Epithelial cell of prostate (primary cell): ENCODE results near the gene C16orf86.

ENCODE experiments used
- DNase-seq: peaks from one replicate; pipeline ENCODE4 v3.0.0-alpha.2; 2011; ENCODE audit warnings: low read depth, low spot score
- H3K27ac ChIP-seq: fragments of 450-650 bp; 2 replicates; pipeline ENCODE4 v1.5.1; 2017; ENCODE audit warnings: mild to moderate bottlenecking

C16orf86 gene

GRCh38 chr16:67664871-67665270, 1.7 kb upstream of the C16orf86 start:
- no peak for DNase-seq
- H3K27ac ChIP-seq: no peak overlapping the region

DNA sequence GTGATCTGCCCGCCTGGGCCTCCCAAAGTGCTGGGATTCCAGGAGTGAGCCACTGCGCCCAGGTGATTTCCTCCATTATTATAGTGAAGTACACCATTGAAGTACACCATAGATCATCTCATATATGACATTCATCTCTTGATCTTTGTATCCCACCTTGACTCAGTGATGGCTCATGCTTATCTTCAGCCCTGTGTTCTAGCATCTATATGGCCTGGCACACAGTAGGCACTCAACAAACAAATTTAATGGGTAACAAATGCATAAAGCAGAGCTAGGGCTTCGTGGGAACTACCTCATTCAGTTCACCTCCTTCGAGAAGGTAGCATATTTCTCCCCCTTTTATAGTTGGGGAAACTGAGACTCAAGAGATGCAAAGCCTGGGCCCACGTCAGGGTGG, 1.0 kb upstream of the C16orf86 start:
- H3K27ac ChIP-seq: no peak overlapping the region
- DNase-seq: no peak

DNA sequence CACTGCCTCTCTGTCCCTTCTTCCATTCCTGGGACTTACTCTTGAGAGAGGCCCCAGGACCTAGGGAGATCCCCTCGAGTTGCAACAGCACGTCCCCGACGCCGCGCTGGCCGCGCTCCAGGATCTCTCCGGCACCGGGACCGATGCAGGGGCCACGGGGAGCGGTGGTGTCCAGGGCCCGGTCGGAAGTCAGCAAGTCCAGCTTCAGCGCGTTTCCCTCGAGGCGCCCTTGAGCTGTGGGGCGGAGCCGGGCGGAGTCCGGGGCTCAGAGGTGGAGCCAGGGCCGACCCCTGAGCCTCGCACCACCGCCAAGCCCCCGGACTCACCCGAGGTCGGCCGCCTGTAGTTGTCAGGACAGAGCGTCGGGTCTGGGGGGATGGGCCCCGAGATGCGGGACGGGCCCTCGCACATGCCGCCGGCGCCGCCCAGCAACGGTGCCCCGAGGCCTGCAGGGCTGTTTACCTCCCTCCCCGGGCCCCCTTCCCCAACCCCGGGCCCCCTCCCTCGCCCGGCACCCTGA, 522 bp upstream of the C16orf86 start:
- no peak overlapping the region for H3K27ac ChIP-seq
- DNase-seq: no peak

DNA sequence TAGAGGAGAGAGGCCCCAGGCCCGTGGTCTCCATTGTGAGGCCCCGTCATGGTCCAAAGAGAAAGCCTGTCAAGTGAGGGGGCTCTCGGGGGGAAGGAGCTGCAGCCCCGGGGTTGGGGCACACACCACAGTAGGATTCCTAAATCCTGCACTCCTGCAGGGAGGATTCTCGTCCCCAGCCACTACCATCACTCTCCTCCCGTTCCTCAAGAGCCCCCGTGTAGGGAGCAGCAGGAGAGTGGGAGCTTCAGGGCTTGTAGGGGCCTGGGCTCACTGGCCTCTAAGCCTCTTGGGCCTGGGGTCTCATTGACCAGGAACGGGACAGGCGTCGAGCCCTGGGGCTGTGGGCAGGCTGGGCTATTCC, 821 bp downstream of the C16orf86 start:
- no peak for DNase-seq
- H3K27ac ChIP-seq: no peak overlapping the region

- H3K27ac ChIP-seq: no peak overlapping the region
- no peak for DNase-seq
Measured at GRCh38 chr16:67667817-67668494, 1.3 kb downstream of the C16orf86 start.

- DNase-seq: no peak
- H3K27ac ChIP-seq: no peak overlapping the region
Measured at GRCh38 chr16:67668495-67669157, 2.0 kb downstream of the C16orf86 start.

DNA sequence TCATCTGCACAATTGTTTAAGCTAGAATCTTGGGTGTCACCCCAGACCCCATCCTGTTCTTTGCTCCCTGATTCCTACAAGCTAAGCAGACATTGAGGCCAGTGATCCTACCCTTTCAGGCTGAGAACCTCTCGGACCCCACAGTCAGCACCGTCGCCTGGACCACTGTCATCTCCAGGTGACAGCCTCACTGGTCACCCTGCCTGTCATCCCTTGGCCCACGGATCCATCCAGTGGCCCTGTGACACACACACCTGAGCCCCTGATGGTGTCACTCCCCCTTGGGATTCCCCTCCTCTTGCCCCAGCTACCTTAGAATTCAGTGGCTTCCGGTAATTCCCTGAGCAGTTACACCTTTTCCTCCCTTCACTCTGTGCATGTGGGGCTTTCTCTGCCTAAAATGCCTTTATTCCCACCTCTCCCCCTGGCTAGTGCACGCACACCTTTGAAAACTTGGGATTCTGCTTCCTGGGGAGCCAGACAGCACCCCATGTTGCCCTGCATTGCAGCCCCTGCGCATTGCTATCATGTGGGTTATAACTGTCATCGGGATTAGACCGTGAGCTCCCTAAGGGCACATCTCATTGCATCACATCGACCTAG, 3.0 kb downstream of the C16orf86 start:
- no peak overlapping the region for H3K27ac ChIP-seq
- DNase-seq: no peak

GRCh38 chr16:67672306-67672705, 5.7 kb downstream of the C16orf86 start:
- no peak overlapping the region for H3K27ac ChIP-seq
- DNase-seq: no peak

DNA sequence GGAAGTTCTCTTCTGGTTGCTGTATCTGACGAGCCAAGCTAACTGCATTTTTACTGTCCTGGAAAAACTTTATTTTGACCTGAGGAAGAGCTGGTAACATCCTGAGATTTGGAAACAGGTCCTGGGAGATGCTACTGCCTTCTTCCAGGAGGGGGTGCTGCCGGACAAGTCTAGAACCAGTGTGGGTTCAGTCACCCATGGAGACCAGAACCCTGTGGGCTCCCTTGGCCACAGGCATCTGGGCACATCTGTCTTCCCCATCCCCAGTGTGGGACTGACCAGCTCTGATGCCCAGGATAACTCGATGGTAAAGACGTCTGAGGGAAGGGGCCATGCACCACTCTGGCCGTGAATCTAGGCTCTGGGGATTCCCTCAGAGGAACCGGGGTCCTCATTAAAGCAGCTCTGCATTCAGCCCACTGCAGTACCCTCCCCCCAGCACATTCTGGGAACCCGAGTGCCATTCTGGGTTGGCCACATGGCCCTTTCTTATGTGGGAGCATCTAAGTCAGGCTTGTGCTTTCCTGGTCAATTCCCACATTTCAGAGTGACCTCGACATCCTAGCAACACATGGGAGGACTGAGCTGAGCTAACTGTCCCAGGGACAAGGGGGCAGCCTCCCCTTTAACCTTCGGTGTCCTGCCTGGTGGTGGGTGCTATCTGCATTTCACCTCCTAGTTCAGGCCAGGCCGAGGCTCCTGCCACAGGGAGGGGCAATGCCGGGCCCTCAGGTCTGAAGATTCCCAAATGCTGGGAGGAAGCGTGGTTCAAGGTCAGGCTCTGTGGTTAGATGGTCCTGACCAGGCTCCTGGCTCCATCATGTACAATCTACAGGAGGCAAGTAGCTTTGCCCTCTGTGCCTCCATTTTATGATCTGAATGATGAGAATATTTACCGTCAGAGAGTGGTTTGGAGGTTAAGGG, 6.4 kb downstream of the C16orf86 start:
- H3K27ac ChIP-seq: peak overlapping the region; percentile 14

DNA sequence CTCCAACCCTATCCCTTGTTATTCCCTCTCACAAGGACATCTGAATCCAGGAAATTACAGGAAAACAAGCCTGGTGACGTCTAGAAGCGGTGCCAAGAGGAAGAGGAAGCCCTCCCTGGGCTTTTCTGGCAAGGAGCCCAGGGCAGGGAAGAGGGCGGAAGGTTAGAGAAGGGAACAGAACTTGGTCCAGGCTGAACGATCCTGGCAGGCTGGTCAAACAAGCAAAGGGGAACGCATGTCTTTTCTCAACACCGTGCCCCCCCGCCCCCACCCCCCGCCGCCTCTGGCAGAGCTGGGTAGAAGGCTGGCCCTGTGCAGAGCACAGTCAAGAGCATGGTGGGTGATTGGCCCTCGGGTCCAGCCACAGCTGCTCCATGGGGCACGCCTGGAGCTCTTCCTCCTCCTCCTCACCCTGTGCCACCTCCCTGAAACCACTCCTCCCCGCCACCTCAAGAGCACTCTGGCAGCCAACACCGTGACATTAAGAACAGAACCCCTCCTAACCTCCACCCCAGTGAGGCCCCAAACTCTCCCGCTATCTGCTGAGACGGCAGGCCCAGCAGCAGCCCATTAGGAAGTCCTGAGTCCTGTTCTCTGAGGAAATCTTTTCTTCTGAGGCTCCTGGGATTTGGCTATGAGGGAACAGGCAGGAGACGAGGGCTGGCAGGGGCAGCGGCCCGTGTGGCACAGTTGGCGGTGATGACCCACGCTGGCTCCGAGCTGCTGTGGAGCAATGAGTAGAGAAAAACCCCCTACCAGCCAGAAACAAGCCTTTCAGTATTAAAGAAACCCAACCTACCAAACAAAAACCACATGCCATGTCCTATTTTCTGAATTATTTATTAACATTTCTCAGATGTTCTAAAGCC, 7.3 kb downstream of the C16orf86 start:
- no peak for DNase-seq
- peak overlapping the region; percentile 14 for H3K27ac ChIP-seq

More for the DNA sequence above, 6.4 kb downstream of the C16orf86 start:
- DNase-seq: no peak

DNA sequence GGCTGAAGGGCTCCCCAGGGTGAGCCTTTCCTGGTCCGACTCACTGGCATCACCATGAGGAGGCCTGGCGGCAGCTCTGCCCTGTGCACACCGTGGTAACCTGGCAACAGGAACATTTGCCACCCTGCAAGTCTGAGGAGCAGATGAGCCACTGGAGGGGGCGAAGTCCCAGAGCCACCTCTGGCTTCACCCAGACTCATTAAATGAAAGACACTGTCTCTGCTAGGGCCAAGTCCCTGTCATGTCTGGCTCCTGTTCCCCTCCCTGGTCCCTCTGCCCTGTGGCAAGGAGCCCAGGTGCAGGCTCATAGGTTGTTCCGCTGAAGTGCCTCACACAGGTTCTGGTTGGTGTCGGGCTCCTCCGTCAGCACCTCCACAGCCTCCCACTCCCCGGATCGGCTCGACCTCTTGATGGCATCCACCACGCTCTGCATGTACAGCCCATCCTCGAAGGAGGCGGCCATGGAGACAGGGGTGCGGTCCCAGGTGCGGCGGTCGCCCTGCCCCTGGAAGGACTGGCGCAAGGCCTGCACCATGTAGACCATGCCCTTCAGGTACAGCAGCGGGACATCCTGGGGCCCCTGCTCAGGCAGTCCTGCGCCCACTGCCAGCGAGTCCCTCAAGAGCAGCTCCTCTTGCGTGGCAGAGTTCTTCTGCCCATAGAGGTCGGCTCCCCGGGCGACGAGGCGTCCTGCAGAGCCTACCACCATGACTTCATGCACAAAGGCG, 8.4 kb downstream of the C16orf86 start:
- no peak for DNase-seq
- no peak overlapping the region for H3K27ac ChIP-seq

DNA sequence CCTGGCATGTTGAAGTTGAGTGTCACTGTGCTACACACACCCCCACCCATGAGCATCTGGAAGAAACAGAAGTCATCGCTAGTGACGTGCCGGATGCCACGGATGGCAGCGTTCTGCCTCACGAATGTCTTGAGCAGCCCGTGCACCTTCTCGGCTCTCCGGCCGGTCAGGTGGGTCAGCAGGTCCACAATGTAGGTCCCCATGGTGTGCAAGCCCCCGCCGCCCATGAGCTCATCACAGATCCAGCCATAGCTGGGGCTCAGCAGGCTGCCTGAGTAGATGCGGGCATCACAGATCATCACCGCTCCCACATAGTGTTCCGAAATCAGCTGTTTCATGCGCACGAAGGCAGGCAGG, 8.9 kb downstream of the C16orf86 start:
- no peak for DNase-seq
- H3K27ac ChIP-seq: peak overlapping the region; percentile 61

GRCh38 chr16:67675999-67676398, 9.4 kb downstream of the C16orf86 start:
- no peak for DNase-seq
- H3K27ac ChIP-seq: peak overlapping the region; percentile 61

- H3K27ac ChIP-seq: peak overlapping the region; percentile 61
- no peak for DNase-seq
Measured at GRCh38 chr16:67676516-67676915, 9.9 kb downstream of the C16orf86 start.

DNA sequence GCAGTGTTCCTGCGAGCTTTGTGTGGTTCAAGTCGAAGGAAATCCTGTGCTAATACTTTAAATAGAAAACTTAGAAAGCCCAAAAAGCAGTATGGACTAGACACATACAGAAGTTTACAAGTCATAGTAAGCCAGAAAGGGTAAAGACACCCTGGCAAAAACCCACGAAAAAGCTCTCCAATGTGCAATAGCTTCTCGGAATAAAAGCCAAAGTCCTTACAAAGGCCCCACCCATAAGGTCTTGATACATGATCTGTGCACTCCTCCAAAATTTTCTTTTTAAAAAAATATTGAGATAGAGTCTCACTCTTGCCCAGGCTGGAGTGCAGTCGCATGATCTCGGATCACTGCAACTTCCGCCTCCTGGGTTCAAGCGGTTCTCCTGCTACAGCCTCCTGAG, 10.3 kb downstream of the C16orf86 start:
- no peak for DNase-seq
- peak overlapping the region; percentile 61 for H3K27ac ChIP-seq

DNA sequence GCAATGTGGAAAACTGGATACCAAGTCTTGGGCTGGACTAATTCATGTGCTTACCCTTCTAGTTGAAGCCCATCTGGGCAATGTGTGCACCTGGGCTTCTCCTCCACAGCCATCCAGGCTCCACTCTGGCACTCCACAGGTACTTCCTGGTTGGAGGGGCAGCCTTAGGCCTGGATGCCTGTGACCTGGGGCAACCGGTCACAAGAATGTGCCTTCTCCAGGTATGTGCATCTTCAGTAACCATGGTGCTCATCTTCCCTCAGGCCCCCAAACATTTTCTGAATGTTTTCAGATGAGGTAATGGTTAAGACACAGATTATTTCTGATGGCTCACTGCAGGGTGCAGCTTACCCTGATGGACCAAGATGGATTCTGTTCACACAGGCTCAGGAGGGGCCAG, 11.1 kb downstream of the C16orf86 start:
- no peak for DNase-seq
- peak overlapping the region; percentile 61 for H3K27ac ChIP-seq

- no peak overlapping the region for H3K27ac ChIP-seq
- DNase-seq: no peak
Measured at GRCh38 chr16:67678354-67679023, 11.9 kb downstream of the C16orf86 start.
